Raji (cell line): ENCODE data around the gene TMEM132C.

Experiments used
- POLR2A ChIP-seq: IDR thresholded peaks from 2 replicates; pipeline ENCODE4 v1.6.1; 2011; ENCODE audit warnings: low read depth, low read length, control low read depth; ENCODE audit not compliant: insufficient read depth

TMEM132C gene

DNA sequence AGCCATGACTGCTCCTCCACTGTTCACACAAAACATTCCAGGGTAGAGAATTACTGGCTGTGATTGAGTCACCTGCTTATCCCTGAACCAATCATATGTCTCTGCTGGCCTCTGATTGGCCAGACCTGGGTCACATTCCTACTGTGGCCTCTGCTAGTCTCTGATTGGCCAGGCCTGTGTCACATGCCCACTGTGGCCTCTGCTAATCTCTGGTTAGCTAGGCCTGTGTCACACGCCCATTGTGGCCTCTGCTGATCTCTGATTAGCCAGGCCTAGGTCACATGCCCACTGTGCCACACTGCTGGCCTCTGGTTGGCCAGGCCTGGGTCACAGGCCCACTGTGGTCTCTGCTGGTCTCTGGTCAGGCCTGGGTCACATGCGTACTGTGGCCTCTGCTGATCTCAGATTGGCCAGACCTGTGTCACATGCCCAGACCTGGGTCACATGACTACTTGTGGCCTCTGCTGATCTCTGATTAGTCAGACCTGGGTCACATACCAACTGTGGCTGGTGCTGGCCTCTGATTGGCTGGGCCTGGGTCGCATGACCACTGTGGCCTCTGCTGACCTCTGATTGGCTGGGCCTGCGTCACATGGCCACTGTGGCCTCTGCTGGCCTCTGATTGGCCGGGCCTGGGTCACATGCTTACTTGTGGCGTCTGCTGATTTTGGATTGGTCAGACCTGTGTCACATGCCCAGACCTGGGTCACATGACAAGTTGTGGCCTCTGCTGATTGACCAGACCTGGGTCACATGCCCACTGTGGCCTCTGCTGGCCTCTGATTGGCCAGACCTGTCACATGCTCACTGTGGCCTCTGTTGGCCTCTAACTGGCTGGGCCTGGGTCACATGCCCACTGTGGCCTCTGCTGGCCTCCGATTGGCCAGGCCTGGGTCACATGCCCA is 305.2 kb downstream of the TMEM132C start:
- no peak for TF ChIP-seq POLR2A

- TF ChIP-seq POLR2A, result no peak
Measured at GRCh38 chr12:128573907-128574306, 306.9 kb downstream of the TMEM132C start.

- TF ChIP-seq POLR2A, result no peak
Measured at GRCh38 chr12:128578045-128578444, 311.1 kb downstream of the TMEM132C start.

DNA sequence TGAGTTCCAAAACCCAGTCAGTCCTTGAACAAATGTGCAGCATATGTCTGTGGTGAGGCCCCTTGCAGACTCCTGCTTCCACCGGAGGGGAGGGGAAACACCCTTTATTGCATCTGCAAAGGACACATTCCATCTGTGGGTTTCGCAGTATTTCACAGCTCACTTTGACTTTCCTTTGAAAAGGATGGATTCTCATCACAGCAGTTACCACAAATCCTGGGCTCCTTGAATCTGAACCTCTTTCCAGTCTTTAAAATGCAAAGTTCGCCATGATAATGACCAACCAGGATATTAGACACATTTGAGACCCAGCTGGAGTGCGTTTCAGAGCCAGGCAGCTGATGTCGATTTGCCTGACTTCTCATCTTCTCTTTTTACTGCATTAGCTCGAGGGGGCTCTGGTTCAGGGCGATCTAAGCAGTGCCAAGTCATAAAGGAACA is 314.4 kb downstream of the TMEM132C start:
- TF ChIP-seq POLR2A, result no peak

- TF ChIP-seq POLR2A, result no peak
Measured at GRCh38 chr12:128583453-128583852, 316.5 kb downstream of the TMEM132C start.

GRCh38 chr12:128586451-128587029 is 319.6 kb downstream of the TMEM132C start:
- TF ChIP-seq POLR2A, result no peak

DNA sequence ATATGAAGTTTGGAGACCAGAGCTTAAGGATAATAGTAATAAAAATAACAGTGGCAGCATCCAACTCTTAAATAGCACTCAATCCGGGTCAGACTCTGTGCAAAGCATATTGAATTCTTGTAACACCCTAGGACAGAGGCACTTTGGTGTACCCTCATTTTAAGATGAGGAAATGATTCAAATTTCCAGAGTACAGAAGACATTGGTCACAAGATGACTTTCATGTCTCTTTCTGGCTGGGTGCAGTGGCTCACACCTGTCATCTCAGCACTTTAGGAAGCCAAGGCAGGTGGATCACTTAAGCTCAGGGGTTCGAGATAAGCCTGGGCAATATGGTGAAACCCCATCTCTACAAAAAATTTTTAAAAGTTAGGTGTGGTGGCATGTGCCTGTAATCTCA is 320.9 kb downstream of the TMEM132C start:
- no peak for TF ChIP-seq POLR2A

DNA sequence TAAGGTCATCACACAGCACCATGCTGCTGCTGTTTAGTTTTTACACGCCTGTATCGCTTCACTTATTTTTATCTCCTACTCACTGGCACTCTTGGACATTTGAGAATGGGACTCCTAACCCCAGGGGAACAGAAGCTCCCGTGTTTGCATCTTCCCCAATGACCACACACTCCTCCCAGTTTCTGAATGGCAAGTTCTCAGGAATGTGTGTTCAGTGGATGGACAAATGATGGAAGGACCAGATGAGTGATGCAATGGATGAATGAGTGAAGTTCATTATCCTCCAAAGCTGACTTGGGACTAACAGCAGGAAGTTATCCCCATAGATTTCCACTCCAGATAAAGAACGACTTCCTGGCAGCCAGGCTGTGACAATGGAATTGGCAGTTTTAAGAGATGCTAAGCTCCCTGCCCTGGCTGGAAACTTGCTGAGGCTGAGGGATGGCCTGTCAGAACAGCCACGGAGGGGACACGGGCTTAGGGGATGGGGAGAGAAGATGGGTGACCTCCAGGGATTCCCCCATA is 325.3 kb downstream of the TMEM132C start:
- no peak for TF ChIP-seq POLR2A

DNA sequence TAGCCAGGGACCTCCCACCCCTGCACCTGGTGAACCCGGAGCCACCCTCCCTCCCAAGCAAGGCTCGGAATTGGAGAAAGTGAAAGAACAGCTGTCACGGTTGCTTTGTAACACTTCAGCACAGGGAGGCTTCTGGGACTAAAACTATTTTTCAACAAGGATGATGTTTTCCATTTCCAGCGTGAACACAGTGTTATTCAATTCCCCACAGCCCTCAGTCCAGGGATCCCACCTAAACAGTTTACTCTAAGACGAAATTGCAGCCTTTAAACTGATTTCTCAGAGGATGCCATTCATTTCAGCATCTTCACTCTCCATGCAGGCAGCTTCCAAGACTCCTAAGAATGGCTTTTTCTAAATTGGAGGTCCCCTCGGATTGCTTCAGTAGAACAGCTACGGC is 327.6 kb downstream of the TMEM132C start:
- TF ChIP-seq POLR2A, result no peak

DNA sequence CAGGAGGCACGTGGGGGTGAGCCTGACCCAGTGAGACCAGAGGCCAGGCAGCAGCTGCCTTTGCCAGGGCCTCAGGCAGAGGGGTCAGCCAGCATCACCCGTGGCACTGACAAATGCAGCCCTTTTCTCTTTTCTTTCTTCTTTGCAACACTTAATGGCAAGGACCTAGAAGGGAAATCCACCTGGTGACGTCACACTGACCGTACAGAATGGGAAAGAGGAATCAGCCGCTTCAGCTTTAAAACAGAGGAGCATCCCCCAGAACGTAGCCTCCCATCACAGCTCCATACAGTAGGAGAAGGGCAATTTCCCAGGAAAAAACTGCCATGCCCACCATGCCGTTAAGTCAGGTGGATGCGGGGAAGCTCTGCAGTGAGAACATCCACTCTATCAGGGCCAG is 328.6 kb downstream of the TMEM132C start:
- TF ChIP-seq POLR2A, result no peak

DNA sequence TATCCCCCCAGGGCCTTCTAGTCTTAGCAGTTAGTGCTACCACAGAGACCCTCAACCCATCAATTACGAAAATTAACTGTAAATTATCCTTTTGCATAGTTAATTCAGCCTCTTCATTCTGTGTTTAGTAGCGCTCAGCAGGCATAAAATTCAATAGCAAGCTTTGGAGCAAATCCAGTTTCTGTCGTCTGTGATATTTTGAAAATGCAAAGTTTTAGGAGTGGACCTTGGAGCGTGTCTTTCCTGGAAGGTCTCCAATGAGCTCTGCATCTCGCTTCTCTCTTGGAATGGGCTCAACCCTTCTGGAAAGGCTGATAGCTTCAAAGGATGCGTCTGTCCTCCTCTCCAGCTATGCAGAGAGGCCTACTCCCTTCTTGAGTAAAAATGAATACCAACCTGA is 333.9 kb downstream of the TMEM132C start:
- TF ChIP-seq POLR2A, result no peak

- no peak for TF ChIP-seq POLR2A
Measured at GRCh38 chr12:128603573-128604115, 336.7 kb downstream of the TMEM132C start.

- no peak for TF ChIP-seq POLR2A
Measured at GRCh38 chr12:128606051-128606450, 339.1 kb downstream of the TMEM132C start.

DNA sequence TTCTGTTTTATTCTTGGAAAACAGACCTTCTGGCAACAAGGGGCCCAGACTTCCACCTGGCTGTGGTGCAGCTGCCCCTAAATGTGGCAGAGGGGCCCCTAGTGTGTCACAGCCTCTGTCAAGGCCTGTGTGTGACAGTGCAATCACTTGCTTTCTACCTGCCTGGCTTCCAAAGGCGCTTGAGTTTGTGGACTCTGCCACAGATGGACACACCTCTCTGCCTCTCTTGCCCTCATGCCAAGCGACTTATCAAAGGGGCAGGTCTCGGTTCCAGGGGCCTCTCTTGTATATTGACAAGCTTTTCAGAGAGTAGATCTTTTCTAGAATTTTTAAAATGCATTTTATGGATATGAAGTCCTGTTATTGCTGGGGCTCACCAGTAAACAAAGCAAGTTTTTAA is 339.6 kb downstream of the TMEM132C start:
- no peak for TF ChIP-seq POLR2A

DNA sequence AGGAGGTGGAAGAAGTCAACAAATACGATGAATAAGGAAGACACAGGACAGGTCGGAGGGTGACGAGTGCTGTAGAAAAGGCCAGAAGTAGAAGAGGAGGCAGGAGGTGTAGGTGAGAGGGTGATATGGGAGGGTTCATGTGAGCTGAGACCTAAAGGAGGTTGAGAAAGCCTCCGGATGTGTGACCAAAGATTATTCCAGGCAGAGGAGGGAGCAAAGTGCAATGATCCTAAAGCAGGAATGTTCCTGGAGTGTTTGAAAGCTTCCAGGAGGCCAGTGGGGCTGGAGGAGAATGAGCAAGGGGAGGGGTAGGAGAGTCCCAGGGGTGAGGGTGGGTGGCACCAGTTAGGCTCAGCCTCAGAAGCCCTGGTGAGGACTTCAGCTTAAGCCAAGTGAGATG is 340.0 kb downstream of the TMEM132C start:
- no peak for TF ChIP-seq POLR2A

GRCh38 chr12:128607641-128608040 is 340.7 kb downstream of the TMEM132C start:
- no peak for TF ChIP-seq POLR2A
